ENCODE measurements around the gene PLIN5. TPM values are rescaled to one million over a fixed set of nuclear protein-coding genes. Genes with fewer than 3 reads are reported as not detected.

The PLIN5 gene
- polyA plus RNA-seq (ENCODE audit: low read depth in 6 of 6): under 1 TPM in 1 of 6 donors, not detected in 5; 0.52 TPM

- Mint-ChIP-seq H3K4me3 (peak within 1 kb of the TSS in 4 of 8 donors; percentile 9 to 65 (median 30)), H3K27ac (peak within 1 kb of the TSS in 3 of 6 donors; percentile 51 to 58 (median 56)), H3K27me3 (peaks cover 12 to 48% (median 22%) of the 10 kb centered on the region in 3 donors), H3K36me3 (no peaks in the 10 kb centered on the region), H3K9me3 (peaks cover 0 to 4% (median 0%) of the 10 kb centered on the region in 7 donors), H3K4me1 (peaks cover 9 to 13% (median 13%) of the 10 kb centered on the region in 3 donors)
- ATAC-seq (ENCODE audit: low read depth in 2 of 2) (peak; percentile 68 to 76), DNase-seq (peak; percentile 39)
These were observed at the start of gene PLIN5 for GRCh38 chr19:4534836-4535658. Gene PLIN5, minus strand, starts transcription at chr19:4535224. Its CDS starts 1,150 bp downstream, at chr19:4534074.

GRCh38 chr19:4583961-4584669, 49.1 kb upstream of the PLIN5 start:
- Mint-ChIP-seq H3K27me3 (peaks cover 25 to 72% (median 58%) of the 10 kb centered on the region in 3 donors), H3K4me1 (peaks cover 12 to 20% (median 17%) of the 10 kb centered on the region in 3 donors), H3K4me3 (peak overlapping the region in 1 of 8 donors; percentile 36), H3K27ac (no peak overlapping the region), H3K9me3 (no peaks in the 10 kb centered on the region), H3K36me3 (peaks cover 0 to 9% of the 10 kb centered on the region in 2 donors)
- DNase-seq: no peak
- ATAC-seq (ENCODE audit: low read depth in 2 of 2): no peak

- ATAC-seq (ENCODE audit: low read depth in 2 of 2) (no peak), DNase-seq (no peak)
- Mint-ChIP-seq H3K36me3 (peaks cover 0 to 9% of the 10 kb centered on the region in 2 donors), H3K27ac (no peak overlapping the region), H3K4me3 (peak overlapping the region in 1 of 8 donors; percentile 36), H3K9me3 (no peaks in the 10 kb centered on the region), H3K4me1 (peaks cover 12 to 20% (median 17%) of the 10 kb centered on the region in 3 donors), H3K27me3 (peaks cover 31 to 76% (median 62%) of the 10 kb centered on the region in 3 donors)
These were observed 48.2 kb upstream of the PLIN5 start for GRCh38 chr19:4582980-4583842.

GRCh38 chr19:4581666-4582553, 46.9 kb upstream of the PLIN5 start:
- peaks cover 36 to 75% (median 59%) of the 10 kb centered on the region in 3 donors for H3K27me3 Mint-ChIP-seq
- H3K36me3 Mint-ChIP-seq: peaks cover 0 to 9% of the 10 kb centered on the region in 2 donors
- ATAC-seq (ENCODE audit: low read depth in 2 of 2) (peak in 1 of 2 donors; percentile 25), DNase-seq (no peak)
- no peaks in the 10 kb centered on the region for H3K9me3 Mint-ChIP-seq
- H3K4me1 Mint-ChIP-seq: peaks cover 12 to 20% (median 17%) of the 10 kb centered on the region in 3 donors
- H3K27ac Mint-ChIP-seq: no peak overlapping the region
- H3K4me3 Mint-ChIP-seq: peak overlapping the region in 7 of 8 donors; percentile 42 to 78 (median 64)

GRCh38 chr19:4580961-4581665, 46.1 kb upstream of the PLIN5 start:
- DNase-seq (no peak), ATAC-seq (ENCODE audit: low read depth in 2 of 2) (no peak)
- Mint-ChIP-seq H3K36me3 (peaks cover 0 to 15% of the 10 kb centered on the region in 2 donors), H3K4me3 (peak overlapping the region in 2 of 8 donors; percentile 36 to 43), H3K27me3 (peaks cover 41 to 73% (median 64%) of the 10 kb centered on the region in 3 donors), H3K4me1 (peaks cover 17 to 24% (median 22%) of the 10 kb centered on the region in 3 donors), H3K9me3 (peaks cover 0 to 2% (median 0%) of the 10 kb centered on the region in 7 donors), H3K27ac (no peak overlapping the region)

- ATAC-seq (ENCODE audit: low read depth in 2 of 2) (no peak), DNase-seq (no peak)
- peaks cover 0 to 2% (median 0%) of the 10 kb centered on the region in 7 donors for H3K9me3 Mint-ChIP-seq
- H3K4me1 Mint-ChIP-seq: peaks cover 19 to 21% (median 20%) of the 10 kb centered on the region in 3 donors
- peaks cover 37 to 73% (median 64%) of the 10 kb centered on the region in 3 donors for H3K27me3 Mint-ChIP-seq
- H3K27ac Mint-ChIP-seq: peak overlapping the region in 1 of 6 donors; percentile 70
- peak overlapping the region in 2 of 8 donors; percentile 9 to 25 for H3K4me3 Mint-ChIP-seq
- peaks cover 0 to 19% of the 10 kb centered on the region in 2 donors for H3K36me3 Mint-ChIP-seq
These were observed 45.2 kb upstream of the PLIN5 start for GRCh38 chr19:4580021-4580901.

GRCh38 chr19:4579389-4579788, 44.4 kb upstream of the PLIN5 start:
- Mint-ChIP-seq H3K4me3 (peak overlapping the region in 2 of 8 donors; percentile 15 to 53), H3K4me1 (peaks cover 16 to 21% (median 20%) of the 10 kb centered on the region in 3 donors), H3K27ac (no peak overlapping the region), H3K27me3 (peaks cover 34 to 77% (median 70%) of the 10 kb centered on the region in 3 donors), H3K36me3 (peaks cover 0 to 19% of the 10 kb centered on the region in 2 donors), H3K9me3 (peaks cover 0 to 2% (median 0%) of the 10 kb centered on the region in 7 donors)
- no peak for ATAC-seq (ENCODE audit: low read depth in 2 of 2)
- no peak for DNase-seq

- H3K27me3 Mint-ChIP-seq: peaks cover 34 to 82% (median 69%) of the 10 kb centered on the region in 3 donors
- DNase-seq: no peak
- peaks cover 0 to 2% (median 0%) of the 10 kb centered on the region in 7 donors for H3K9me3 Mint-ChIP-seq
- no peak for ATAC-seq (ENCODE audit: low read depth in 2 of 2)
- H3K36me3 Mint-ChIP-seq: peaks cover 0 to 19% of the 10 kb centered on the region in 2 donors
- no peak overlapping the region for H3K27ac Mint-ChIP-seq
- H3K4me1 Mint-ChIP-seq: peaks cover 16 to 21% (median 20%) of the 10 kb centered on the region in 3 donors
- H3K4me3 Mint-ChIP-seq: peak overlapping the region in 1 of 8 donors; percentile 50
These were observed 43.7 kb upstream of the PLIN5 start for GRCh38 chr19:4578552-4579248.

GRCh38 chr19:4577020-4577782, 42.2 kb upstream of the PLIN5 start:
- no peak for DNase-seq
- Mint-ChIP-seq H3K36me3 (peaks cover 0 to 14% of the 10 kb centered on the region in 2 donors), H3K4me3 (no peak overlapping the region), H3K27me3 (peaks cover 26 to 69% (median 56%) of the 10 kb centered on the region in 3 donors), H3K4me1 (peaks cover 11 to 16% (median 13%) of the 10 kb centered on the region in 3 donors), H3K27ac (no peak overlapping the region), H3K9me3 (peaks cover 0 to 2% (median 0%) of the 10 kb centered on the region in 7 donors)
- ATAC-seq (ENCODE audit: low read depth in 2 of 2): no peak

All from naive B cell (primary cell).